ENCODE data around the gene POLR3H.

DNA sequence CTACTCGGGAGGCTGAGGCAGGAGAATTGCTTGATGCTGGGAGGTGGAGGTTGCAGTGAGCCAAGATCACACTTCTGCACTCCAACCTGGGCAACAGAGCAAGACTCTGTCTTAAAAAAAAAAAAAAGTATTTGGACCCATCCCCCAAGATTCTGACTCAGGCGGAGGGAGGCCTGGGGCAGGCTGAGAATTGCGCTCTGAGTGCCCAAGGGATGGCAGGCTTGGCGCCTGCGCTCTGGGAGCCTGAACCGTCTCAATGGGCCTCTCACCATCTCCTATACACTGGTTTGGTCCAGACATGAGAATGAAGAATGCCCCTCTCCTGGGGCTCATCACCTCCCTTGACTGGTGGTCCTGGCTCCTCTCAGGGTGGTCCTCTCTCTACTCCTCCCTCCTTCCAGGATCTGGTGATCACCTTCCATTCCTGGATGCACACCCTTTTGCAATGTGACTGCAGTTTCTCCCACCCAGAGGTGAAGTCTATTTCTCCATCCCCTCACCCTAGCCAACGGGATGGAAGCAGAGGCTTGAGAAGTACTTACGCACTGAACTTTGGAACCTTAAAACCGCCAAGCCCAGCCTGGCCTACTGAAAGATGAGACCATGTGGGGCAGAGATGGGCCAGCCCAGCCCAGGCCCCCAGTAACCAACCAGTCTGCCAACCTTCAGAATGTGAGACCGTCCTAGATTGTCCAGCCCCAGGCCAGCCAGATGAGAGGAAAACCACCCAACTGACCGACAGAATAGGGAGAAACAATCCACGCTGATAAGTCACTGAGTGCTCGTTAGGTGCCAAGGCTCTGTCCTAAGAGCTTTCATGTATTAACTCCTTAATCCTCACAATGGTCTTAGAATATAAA lies 4.9 kb downstream of the POLR3H start:
- TF ChIP-seq POLR2A (IDR thresholded peaks at IDR 0.05; ENCODE audit: low read length) (no peak), GATA1 (IDR thresholded peaks at IDR 0.05; ENCODE audit: low read depth, low read length) (no peak)

All from erythroblast (primary cell).